ENCODE measurements around the gene NF1. TPM values are rescaled to one million over a fixed set of nuclear protein-coding genes. Genes with fewer than 3 reads are reported as not detected.

Gene NF1
- total RNA-seq, 1 experiment from 2014 or later: 16.4 TPM

GRCh38 chr17:31373150-31374093, 278.6 kb downstream of the NF1 start:
- Histone ChIP-seq H3K9ac (ENCODE audit: low read length) (no peak overlapping the region), H4K20me1 (ENCODE audit: low read length) (no peaks in the 10 kb centered on the region), H3K36me3 (ENCODE audit: low read depth, low read length) (no peaks in the 10 kb centered on the region), H3K27me3 (ENCODE audit: low read length) (no peaks in the 10 kb centered on the region), H3K9me3 (ENCODE audit: low read length) (no peaks in the 10 kb centered on the region), H3K9me2 (replicated peaks; ENCODE audit: low read length) (no peaks in the 10 kb centered on the region), H3K4me3 (ENCODE audit: low read length) (no peak overlapping the region), H3F3A (ENCODE audit: low read length, unreplicated experiment) (no peaks in the 10 kb centered on the region), H3K4me1 (ENCODE audit: insufficient read depth, low read length) (no peaks in the 10 kb centered on the region), H2AFZ (ENCODE audit: low read length) (no peak overlapping the region), H3K27ac (ENCODE audit: low read length) (no peak overlapping the region), H3K79me2 (ENCODE audit: low read length) (no peaks in the 10 kb centered on the region), H3K4me2 (ENCODE audit: low read length) (no peak overlapping the region)
- peak; percentile 70 for ATAC-seq
- POLR2A ChIA-PET (ENCODE audit: unreplicated experiment): no interaction called here
- intact Hi-C loops (cut with micrococcal nuclease): loop anchor here (5.0 kb wide), 1 partner anchor 361 kb away; no protein-coding TSS in a partner anchor
- DNase-seq: peak; percentile 62
- no peak for TF ChIP-seq EZH2 (IDR thresholded peaks at IDR 0.05; ENCODE audit: low read length, unreplicated experiment)
- TF ChIP-seq EZH2phosphoT487 (IDR thresholded peaks at IDR 0.05; ENCODE audit: borderline replicate concordance, low read length): no peak
- peak; percentile 61 for TF ChIP-seq CTCF (conservative IDR thresholded peaks at IDR 0.05; ENCODE audit: low read depth, low read length)
- CTCF ChIA-PET: no interaction called here
- no TSS peak for BruUV-seq (replicated peaks)

- intact Hi-C loops (cut with micrococcal nuclease): loop anchor here (5.0 kb wide), 1 partner anchor 362 kb away; no protein-coding TSS in a partner anchor
- no TSS peak for BruUV-seq (replicated peaks)
- ATAC-seq (no peak), DNase-seq (no peak)
- no peaks in the 10 kb centered on the region for H3K9me2 ChIP-seq (replicated peaks; ENCODE audit: low read length)
- H4K20me1 ChIP-seq (ENCODE audit: low read length): no peaks in the 10 kb centered on the region
- H3K79me2 ChIP-seq (ENCODE audit: low read length): no peaks in the 10 kb centered on the region
- TF ChIP-seq CTCF (conservative IDR thresholded peaks at IDR 0.05; ENCODE audit: low read depth, low read length) (no peak), EZH2 (IDR thresholded peaks at IDR 0.05; ENCODE audit: low read length, unreplicated experiment) (no peak), EZH2phosphoT487 (IDR thresholded peaks at IDR 0.05; ENCODE audit: borderline replicate concordance, low read length) (no peak)
- H2AFZ ChIP-seq (ENCODE audit: low read length): no peak overlapping the region
- ChIA-PET POLR2A (ENCODE audit: unreplicated experiment) (no interaction called here), CTCF (no interaction called here)
- no peak overlapping the region for H3K9ac ChIP-seq (ENCODE audit: low read length)
- H3K4me2 ChIP-seq (ENCODE audit: low read length): no peak overlapping the region
- H3F3A ChIP-seq (ENCODE audit: low read length, unreplicated experiment): no peaks in the 10 kb centered on the region
- H3K4me3 ChIP-seq (ENCODE audit: low read length): no peak overlapping the region
- H3K27me3 ChIP-seq (ENCODE audit: low read length): no peaks in the 10 kb centered on the region
- no peak overlapping the region for H3K27ac ChIP-seq (ENCODE audit: low read length)
- H3K9me3 ChIP-seq (ENCODE audit: low read length): no peaks in the 10 kb centered on the region
- H3K4me1 ChIP-seq (ENCODE audit: insufficient read depth, low read length): no peaks in the 10 kb centered on the region
- H3K36me3 ChIP-seq (ENCODE audit: low read depth, low read length): no peaks in the 10 kb centered on the region
Observed at GRCh38 chr17:31374094-31374447, 279.3 kb downstream of the NF1 start.

DNA sequence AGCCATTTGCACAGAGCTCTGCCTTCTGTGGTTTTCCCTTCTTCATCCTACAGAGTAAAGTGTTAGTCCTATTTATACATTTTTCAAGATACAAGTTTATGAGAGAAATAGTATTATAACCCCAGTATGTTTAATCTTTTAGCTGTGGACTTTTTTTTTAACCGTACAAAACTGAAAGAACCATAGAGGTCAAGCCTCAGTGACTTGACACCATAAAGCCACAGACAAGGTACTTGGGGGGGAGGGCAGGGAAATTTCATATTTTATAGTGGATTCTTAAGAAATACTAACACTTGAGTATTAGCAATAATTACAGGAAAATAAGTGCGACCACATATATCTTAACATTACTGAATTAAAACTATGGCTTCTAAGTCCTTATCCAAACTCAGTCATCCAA, 279.7 kb downstream of the NF1 start:
- Histone ChIP-seq H4K20me1 (ENCODE audit: low read length) (no peaks in the 10 kb centered on the region), H2AFZ (ENCODE audit: low read length) (no peak overlapping the region), H3K9me2 (replicated peaks; ENCODE audit: low read length) (no peaks in the 10 kb centered on the region), H3K79me2 (ENCODE audit: low read length) (no peaks in the 10 kb centered on the region), H3K9ac (ENCODE audit: low read length) (no peak overlapping the region), H3K27ac (ENCODE audit: low read length) (no peak overlapping the region), H3K4me3 (ENCODE audit: low read length) (no peak overlapping the region), H3K9me3 (ENCODE audit: low read length) (no peaks in the 10 kb centered on the region), H3K27me3 (ENCODE audit: low read length) (no peaks in the 10 kb centered on the region), H3F3A (ENCODE audit: low read length, unreplicated experiment) (no peaks in the 10 kb centered on the region), H3K36me3 (ENCODE audit: low read depth, low read length) (no peaks in the 10 kb centered on the region), H3K4me2 (ENCODE audit: low read length) (no peak overlapping the region), H3K4me1 (ENCODE audit: insufficient read depth, low read length) (no peaks in the 10 kb centered on the region)
- DNase-seq: no peak
- ChIA-PET CTCF (no interaction called here), POLR2A (ENCODE audit: unreplicated experiment) (no interaction called here)
- no TSS peak for BruUV-seq (replicated peaks)
- TF ChIP-seq EZH2phosphoT487 (IDR thresholded peaks at IDR 0.05; ENCODE audit: borderline replicate concordance, low read length) (no peak), EZH2 (IDR thresholded peaks at IDR 0.05; ENCODE audit: low read length, unreplicated experiment) (no peak), CTCF (conservative IDR thresholded peaks at IDR 0.05; ENCODE audit: low read depth, low read length) (no peak)
- intact Hi-C loops (cut with micrococcal nuclease): loop anchor here (5.0 kb wide), 1 partner anchor 362 kb away; no protein-coding TSS in a partner anchor
- ATAC-seq: no peak

Measured in PC-3 (cell line).